ENCODE data around the gene BBOF1.

BBOF1 gene

DNA sequence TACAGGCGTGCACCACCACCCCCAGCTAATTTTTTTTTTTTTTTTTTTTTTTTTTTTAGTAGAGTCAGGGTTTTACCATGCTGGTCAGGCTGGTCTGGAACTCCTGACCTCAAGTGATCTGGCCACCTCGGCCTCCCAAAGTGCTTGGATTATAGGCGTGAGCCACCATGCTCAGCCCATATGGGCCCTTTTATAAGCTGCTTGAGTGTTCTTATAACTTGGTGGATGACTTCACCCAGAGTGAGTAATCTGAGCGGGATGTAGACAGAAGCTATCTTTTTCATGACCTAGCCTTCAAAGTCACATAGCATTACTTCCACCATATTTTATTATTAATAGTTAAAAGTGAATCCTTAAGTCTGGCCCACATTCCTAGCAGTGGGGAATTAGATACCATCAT is 16.4 kb downstream of the BBOF1 start:
- DNase-seq: no peak

DNA sequence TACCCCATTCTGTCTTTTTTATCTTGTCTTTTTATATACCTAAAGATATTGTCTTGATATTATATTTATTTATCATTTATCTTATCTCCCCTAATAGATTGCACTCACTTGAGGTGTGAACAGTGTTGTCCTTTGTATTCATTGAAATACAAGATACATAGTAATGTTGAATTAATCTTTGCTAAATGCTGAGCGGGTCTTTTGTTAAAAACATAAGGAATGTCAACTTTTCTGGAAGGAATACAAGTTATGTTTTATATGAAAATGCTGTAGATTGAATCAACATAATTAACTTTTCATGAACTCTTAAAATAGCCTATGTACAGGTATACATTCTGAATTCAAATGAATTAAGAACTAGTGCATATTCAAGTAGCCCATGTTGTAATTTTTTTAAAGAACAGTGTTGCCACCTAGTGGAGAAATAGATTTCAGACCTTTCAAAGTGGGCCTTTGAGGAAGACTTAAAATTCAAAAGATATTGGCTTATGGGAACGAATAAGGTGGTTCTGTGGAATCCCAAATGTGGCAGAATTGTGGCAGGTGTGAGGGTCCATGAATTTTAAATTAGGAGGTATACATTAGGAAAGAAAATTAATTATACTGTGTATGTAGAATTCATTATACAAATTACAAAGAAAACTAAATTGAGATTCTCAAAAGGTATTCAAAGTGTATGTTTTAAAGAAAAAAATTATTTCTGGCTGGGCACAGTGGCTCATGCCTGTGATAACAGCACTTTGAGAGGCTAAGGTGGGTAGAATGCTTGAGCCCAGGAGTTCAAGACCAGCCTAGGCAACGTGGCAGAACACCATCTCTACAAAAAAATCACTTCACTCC is 19.1 kb downstream of the BBOF1 start:
- no peak for DNase-seq

DNA sequence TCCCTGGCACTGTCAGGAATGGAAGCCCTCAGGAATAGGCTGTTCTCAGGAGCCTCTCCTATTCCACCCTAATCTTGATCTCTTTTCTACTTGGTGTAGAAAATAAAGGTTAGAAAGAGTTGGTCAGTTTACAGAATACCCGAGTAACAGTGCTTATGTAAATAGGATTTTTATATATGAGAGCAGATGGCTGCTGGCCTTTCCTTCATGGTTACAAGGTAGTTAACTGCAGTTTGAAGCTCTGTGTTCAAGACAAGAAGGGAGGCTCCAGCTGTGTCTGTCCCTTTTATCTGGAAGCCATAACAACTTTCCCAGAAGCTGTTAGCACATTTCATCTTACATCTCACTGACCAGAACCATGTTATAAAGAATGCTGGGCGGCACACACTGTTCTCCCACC is 23.1 kb downstream of the BBOF1 start:
- DNase-seq: no peak

DNA sequence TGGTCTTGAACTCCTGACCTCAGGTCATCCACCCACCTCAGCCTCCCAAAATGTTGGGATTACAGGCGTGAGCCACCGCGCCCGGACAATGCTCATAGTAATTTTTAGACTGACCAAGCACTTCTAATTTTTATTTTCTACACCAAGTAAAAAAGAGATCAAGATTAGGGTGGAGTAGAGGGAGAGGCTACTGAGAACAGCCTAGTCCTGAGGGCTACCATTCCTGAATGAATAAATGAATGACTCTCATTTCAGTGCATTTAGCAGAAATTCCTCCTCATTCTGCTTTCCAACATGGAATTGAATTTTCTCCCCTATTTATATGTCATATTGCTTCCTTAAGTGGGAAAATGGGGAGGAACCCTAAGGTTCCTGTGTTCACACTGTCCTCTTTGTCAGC is 26.4 kb downstream of the BBOF1 start:
- DNase-seq: no peak

DNA sequence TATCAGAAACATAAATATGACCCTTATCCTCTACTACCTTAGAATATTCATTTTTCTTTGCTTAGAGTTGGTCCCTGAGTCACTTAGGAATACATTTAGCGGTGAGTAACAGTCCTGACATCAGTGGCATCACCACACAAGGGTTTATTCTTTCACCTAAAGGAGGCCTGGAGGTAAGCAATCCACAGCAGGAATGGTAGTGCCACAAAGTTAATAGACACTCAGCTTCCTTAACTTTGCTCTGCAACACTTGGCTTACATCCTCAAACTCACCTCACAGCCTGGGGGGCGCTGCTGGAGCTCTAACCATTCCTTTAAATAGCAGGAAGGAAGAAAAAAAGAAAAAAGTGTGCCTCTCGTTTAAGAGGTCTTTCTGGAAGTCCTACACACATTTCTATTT is 29.1 kb downstream of the BBOF1 start:
- no peak for DNase-seq

DNA sequence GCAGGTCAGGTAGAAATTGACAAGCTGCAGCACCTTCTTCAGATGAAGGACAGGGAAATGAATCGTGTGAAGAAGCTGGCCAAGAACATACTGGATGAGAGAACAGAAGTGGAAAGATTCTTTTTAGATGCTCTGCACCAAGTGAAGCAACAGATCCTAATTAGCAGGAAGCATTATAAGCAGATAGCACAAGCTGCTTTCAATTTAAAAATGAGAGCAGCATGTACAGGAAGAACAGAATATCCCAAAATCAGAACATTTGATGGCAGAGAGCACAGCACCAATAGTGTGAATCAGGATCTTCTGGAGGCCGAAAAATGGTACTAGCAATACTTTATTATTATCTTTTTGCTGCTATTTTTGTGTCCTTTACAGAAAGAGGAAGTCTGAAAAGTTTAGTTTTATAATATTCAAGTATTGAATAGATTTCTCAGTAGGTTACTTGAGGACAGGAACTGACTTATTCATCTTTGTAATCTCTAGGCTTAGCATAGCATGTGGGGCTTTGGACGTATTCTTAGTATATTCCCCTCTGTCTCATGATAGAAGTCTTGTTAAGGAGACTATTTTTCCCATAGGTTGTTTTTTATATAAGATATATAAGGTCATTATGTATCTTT is 30.8 kb downstream of the BBOF1 start:
- DNase-seq: no peak

DNA sequence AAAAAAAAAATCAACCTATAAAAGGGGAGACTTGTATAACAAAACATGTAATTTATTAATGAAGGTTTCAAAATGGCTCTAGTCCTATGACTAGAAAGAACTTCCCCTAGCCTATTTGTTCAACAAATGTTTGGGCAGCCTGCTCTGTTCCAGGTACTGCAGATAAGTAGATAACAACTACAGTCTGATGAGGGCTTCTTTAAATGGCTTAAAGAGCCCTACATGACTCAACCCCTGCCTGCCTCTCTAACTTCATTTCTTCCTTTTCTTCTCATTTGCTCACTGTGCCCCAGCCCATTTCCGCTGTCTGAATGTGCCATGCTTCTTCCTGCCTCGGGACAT is 43.6 kb downstream of the BBOF1 start:
- no peak for DNase-seq

DNA sequence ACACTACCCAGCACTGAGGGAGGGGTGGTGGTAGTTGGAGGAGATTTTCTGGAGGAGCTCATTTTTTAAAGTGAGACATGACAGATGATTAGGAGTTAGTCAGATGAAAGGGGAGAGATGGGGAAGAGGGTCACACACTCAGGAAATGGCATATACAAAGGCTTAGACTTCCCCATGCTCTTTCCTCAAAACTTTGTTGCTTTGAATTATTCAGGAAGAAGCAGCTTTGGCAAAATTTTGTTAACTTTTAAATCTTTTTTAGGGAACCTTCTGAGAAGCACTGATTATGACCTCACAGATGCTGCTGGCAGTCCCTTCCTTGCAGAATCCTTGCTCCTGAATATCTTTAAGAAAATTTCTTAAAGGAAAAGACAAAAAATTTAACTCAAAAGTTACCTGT is 45.3 kb downstream of the BBOF1 start:
- DNase-seq: no peak

DNA sequence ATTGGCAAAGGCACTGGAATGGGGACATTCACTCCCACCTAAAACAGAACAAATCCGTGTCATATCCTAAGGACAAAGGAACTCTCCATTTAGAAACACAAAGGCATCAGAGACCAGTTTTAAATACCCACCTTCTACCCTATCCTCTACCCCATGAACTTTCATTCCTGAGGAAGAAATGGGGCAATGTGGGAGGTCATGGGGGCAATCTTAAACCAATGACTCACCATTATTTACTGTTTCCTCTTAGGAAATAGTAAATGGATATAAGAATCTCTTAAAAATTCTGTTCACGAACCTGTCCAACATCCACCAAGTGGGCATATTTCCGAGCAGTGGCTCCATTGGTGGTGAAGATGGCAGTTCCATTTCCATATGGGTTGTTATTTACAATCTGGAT is 45.7 kb downstream of the BBOF1 start:
- no peak for DNase-seq

DNA sequence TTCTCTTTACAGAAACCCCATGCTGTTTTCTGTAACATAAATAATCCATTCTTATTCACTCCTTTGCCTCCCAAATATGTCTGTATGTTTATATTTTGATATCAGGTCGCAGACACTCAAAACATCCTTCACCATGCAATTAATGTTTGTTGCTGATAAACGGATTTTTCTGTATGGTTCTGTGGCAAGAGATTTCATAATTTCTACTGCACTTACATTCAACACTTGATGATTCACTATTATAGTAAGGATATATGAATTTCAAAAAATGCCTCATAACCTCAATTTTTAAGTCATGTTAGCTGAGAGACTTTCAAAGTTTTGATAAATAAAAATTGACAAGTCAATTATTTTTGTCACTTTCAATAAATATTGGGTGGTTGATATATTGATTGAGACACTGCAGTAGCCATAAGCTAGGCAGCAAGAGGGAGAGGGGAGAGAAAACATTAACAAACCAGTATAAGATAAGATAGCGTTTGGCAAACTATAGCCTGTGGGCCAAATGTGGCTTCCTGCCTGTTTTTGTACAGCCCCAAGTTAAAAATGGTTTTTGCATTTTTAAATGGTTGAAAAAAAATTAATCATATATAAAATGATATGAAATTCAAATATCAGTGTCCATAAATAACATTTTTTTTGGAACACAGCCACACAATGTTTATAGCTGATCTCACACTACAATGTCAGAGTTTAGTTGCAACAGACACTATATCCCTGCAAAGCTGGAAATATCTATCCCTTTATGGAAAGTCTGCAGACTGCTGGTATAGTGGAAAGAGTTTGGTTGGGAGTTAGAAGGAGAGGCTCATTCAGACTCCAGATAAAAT is 46.8 kb downstream of the BBOF1 start:
- no peak for DNase-seq

DNA sequence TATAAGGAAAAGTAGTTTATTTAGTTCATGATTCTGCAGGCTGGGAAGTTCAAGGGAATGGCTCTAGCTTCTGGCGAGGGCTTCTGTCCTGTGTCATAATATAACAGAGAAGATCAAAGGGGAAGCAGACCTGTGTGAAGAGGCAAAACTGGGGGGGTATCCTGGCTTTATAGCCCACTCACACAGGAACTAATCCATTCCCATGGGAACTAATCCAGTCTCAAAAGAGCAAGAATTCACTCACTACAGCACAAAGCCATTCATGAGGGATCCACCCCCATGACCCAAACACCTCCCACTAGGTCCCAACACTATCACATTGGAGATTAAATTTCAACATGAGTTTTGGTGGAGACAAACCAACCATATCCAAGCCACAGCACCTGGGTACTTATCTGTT is 58.3 kb downstream of the BBOF1 start:
- no peak for DNase-seq

DNA sequence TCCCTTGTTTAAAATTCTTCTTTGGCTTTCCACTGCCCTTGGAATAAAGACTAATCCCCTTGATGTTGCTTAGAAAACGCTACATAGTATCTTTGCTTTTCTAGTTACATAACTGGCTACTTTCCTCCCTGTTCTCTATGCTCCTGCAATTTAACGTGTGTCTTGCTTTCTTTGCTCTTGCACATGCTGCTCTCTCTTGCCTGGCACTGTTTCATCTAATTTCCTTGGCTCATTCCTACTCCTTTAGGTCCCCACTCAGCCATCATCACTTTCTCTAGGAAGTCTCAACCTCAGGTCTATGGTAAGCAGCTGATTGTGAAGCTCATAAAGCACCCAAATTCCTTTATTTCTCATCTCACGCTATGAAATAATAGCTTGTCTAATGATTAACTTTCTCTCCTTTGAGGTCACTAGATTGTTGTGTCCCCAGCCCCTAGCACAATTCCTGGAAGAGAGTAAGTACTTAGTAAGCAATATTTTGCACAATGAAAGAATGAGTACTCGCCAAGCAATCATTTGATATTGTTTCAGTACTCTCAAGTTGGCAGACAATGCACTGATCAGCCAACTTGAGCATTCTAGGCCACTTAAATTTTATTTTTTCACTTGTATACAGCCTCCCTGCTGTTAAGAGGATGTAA is 61.8 kb downstream of the BBOF1 start:
- DNase-seq: no peak

DNA sequence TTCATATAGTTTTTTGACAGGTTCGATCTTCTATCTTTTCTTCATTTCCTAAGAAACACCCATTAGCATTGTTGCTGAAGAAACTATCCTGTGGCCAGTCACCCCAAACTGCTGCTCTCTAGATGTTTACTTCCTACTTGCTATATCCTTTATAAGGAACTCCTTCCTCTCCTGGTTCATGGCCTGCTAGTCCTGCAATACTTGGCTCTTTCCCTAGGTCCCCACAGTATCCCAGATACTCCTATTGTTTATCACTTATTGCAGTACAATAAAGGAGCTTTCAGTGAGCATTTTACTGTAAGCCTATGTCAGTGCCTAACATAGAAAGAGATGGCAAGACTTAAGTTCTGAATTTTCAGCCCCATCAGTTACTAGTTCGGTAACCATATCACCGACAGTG is 62.3 kb downstream of the BBOF1 start:
- DNase-seq: no peak

DNA sequence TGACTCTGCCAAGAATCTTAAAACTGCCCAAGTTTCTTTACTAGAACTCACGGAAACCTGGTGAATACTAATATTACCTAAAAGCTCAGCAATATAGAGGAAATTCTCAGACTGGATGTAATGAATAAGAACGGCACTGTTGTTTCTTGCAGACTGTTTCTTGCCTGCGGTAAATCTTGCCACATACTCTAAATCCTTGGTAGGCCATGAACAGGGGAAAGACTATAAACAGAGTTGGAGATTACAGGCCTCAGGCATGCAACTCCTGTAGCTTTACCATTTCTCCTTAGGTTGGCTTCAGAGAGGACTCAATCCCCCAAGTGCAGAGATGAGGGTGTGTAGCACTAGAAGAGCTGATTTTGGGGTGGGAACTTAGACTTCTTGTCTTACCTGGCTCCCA is 64.0 kb downstream of the BBOF1 start:
- DNase-seq: no peak

DNA sequence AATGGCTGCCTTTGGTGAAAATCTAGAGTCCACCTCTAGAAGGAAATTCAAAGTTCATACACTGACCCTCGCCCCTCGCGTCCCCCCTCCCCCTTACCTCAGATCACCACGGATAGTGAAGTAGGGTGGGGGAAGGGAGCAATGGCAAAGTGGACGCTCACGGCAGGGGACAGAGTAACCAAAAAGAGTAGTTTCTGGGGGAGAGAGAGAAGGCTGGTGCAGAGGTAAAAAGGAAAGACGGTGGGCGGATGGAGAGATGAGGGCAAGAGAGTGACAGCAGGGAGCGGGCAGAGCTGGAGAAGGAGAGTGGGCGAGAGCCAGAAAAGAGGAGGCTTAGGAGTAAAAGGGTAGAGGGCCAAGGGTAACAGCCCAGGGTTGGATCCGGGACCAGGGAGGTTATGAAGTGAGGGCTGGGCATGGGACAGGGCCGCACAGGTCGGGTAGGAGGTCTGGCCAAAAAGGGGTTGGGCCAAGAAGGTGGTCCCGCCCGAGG is 64.7 kb downstream of the BBOF1 start:
- DNase-seq: no peak

DNA sequence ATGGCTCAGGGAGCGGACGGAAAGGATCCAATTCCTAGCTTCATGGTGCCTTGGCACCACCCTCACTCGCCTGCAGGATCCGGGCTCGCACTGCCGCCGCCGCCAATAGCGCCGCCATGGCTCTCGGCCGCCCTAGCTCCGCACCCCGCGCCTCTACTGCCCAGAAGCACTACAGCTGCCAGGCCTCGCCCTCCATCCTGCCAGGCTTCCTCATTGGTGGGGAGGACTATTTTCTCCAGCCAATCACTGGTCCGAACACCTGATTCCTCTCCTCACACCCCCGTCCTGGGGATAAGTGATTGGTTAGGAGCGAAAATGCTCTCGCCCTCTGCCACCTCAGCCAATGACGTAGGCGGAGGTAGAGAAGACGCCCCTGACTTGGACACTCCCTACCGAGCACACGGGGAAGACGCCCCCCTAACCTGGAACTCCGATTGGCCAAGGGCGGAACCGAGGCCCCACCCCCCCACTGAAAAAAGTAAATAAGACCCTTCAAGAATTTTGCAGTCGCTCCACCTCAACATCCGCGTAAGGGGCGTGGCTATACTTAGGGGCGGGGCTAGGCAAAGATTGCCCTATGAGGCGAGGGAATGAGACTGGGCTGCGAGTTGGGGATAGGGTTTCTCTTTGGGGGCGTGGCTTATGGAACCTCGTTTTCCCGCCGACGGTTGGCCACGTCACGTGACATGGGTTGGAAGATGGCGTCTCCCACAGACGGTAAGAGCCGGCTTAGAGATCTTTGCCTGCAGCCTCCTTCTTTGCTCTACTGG is 65.3 kb downstream of the BBOF1 start, which contains the start of the genes ALDH6A1 and LIN52:
Gene ALDH6A1, minus strand, starts transcription at position 177 of the 770 bp plus-strand sequence. Its CDS starts 59 bp downstream, at position 118.
Gene LIN52, plus strand, starts transcription at position 680 of the 770 bp plus-strand sequence. Its CDS starts 19 bp downstream, at position 699.
- DNase-seq: peak; percentile 100

DNA sequence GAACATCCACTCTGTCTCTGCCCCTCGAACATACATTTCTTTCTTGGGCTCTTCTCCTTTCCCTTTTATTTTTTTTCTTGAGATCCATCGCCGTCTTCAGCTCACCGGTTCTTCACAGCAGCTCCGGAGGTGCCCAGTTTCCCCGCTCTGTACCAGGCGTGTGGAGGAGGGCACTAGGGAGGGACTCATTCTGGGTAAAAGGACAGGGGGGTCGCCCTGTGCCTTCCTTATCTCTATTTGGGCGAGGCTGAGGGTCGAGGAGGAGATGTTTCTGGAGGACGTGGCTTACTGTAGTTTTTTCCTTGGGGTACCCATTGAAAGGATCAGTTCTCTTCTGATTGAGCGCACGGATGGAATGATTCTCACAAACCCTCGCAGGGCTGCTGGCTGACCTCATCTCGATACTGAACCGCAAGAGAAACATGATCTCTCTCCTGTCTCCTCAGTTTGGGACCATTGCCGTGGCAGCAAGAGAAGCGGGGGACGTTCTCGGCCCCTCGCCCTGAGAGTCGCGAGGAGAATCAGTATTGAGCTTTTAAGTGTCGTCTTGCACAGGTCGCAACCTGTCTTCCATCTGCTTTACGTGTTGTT is 66.0 kb downstream of the BBOF1 start:
- peak in 1 of 2 donors; percentile 29 for DNase-seq

DNA sequence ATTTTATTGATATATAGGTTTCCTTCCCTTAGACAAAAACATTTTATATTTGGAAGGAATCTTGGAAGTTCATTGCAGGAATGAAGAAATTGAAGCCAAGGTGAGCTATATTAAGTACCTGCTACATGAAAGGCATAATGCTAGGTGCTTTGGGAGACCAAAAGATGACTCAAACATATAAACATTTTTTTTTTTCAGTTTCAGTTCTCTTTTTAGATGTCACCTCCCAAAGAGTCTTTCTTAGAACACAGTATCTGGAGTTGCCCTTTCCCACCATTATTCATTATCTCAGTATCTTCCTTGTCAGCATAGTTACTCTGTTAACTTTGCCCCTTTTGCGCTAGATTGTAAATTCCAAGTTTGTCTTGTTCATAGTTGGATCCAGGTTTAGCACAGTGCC is 66.7 kb downstream of the BBOF1 start:
- no peak for DNase-seq

DNA sequence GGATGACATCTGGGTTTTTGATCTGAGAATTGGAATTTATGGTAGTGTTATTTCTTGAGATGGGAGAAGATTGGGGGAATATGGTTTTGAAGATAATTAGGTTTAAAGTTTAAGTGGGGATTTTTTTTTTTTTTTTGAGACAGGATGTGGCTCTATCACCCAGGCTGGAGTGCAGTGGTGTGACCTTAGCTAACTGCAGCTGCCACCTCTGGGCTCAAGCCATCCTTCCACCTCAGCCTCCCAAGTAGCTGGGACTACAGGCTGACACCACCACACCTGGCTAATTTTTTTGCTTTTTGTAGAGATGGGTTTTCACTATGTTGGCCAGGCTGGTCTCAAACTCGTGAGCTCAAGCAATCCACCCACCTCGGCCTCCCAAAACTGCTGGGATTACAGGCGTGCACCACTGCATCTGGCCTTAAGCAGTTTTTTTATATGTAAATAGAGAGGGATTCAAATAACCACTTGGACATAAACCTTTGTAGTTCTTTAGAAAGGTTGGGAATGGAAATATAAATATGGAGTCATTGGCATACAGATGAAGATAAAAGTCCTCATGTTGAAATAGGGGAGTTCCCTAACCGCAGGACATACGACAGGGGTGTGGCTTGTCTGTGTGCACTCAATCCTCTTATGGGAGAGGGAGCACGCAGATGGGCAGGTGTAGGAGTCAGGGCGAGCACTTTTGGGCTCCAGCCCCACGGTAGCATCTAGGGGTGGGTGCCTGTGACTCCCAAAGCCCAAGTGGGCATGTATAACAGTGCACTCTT is 70.3 kb downstream of the BBOF1 start:
- no peak for DNase-seq

DNA sequence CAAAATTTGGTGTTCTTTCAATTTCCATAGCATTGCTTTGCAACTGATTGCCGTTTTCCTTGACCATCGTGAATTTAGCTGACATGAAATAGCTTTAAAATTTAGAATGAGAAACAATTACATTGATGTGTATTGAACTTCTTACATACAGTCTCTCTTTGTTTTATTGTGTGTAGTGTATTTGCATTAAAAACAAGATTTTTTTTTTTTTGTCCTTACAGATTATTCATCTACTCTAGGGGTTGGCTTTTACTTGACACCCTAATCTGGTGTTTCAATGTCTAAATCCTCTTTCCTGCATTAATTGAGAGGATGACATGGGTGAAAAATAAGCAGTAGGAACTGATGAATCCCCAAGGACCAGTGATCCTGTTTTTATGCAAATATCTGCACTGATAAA is 86.2 kb downstream of the BBOF1 start:
- DNase-seq: no peak

DNA sequence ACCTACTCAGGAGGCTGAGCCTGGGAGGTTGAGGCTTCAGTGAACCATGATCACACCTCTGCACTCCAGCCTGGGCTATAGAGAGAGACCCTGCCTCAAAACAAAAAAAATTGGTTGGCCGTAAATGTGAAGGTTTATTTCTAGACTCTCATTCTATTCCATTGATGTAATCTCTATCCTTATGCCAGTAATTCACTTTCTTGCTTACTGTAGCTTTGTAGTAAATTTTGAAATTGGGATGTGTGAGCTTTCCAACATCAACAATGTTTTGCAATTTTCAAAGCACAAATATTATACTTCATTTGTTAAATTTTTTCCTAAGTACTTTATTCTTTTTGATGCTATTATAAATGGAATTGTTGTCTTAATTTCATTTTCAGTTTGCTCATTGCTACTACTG is 90.2 kb downstream of the BBOF1 start:
- DNase-seq: no peak
